OCI-LY7 (cell line): ENCODE measurements around the gene MAB21L3. TPM values are rescaled to one million over a fixed set of nuclear protein-coding genes. Genes with fewer than 3 reads are reported as not detected.

Experiments
- Bru-seq: library from RNA; stranded (reverse); fragments of 400-500 nt; gene quantifications from one replicate; lab custom pipeline; 2021; lab: Mats Ljungman, UMichigan
- BruChase-seq, 2 experiments: library from RNA; stranded (reverse); fragments of 400-500 nt; gene quantifications; one replicate each; lab custom pipeline; 2021; lab: Mats Ljungman, UMichigan
- BruUV-seq: library from RNA; stranded (reverse); fragments of 400-500 nt; replicated peaks from 2 replicates; lab custom pipeline; 2021; lab: Mats Ljungman, UMichigan
- CTCF ChIA-PET: fragments of 300-600 bp; sonication (Branson Sonifier 250); formaldehyde crosslinking; loops from one replicate; lab custom pipeline; 2022; ENCODE audit warnings: antibody characterized with exemption; ENCODE audit not compliant: unreplicated experiment; lab: Charles Lee
- POLR2A ChIA-PET: fragments of 300-600 bp; sonication (Branson Sonifier 250); formaldehyde crosslinking; loops from one replicate; lab custom pipeline; 2022; ENCODE audit warnings: antibody characterized with exemption; lab: Charles Lee
- DNase-seq: peaks from one replicate; pipeline ENCODE4 v3.0.0-alpha.2; 2015; ENCODE audit warnings: low spot score
- H2AFZ ChIP-seq: fragments of 200-600 bp; sonication (generic), shearing (Covaris generic); 2 replicates; pipeline ENCODE4 v1.6.1; 2014; ENCODE audit warnings: mild to moderate bottlenecking, antibody characterized with exemption, low read length, moderate library complexity
- H3K27ac ChIP-seq: fragments of 200-600 bp; sonication (generic); 2 replicates; pipeline ENCODE4 v1.5.1; 2014; ENCODE audit warnings: mixed run types, low read depth, mild to moderate bottlenecking, moderate library complexity, low read length, inconsistent platforms; ENCODE audit not compliant: poor library complexity, severe bottlenecking
- H3K36me3 ChIP-seq: fragments of 200-600 bp; sonication (generic); 2 replicates; pipeline ENCODE4 v1.6.1; 2014; ENCODE audit warnings: mild to moderate bottlenecking, antibody characterized with exemption, low read length, moderate library complexity, mixed read lengths; ENCODE audit not compliant: insufficient read depth
- H3K4me1 ChIP-seq: fragments of 200-600 bp; sonication (generic); 2 replicates; pipeline ENCODE4 v1.5.1; 2014; ENCODE audit warnings: mild to moderate bottlenecking, low read length; ENCODE audit not compliant: insufficient read depth, poor library complexity, severe bottlenecking
- H3K4me2 ChIP-seq: fragments of 200-600 bp; sonication (generic); 2 replicates; pipeline ENCODE4 v1.6.1; 2014; ENCODE audit warnings: mild to moderate bottlenecking, low read length
- H3K4me3 ChIP-seq: fragments of 200-600 bp; sonication (generic); 2 replicates; pipeline ENCODE4 v1.5.1; 2014; ENCODE audit warnings: mild to moderate bottlenecking, low read depth, low read length; ENCODE audit not compliant: poor library complexity, severe bottlenecking
- H3K79me2 ChIP-seq: fragments of 200-600 bp; sonication (generic); 2 replicates; pipeline ENCODE4 v1.6.1; 2016; ENCODE audit warnings: low read depth, mild to moderate bottlenecking, low read length, moderate library complexity, mixed read lengths; ENCODE audit not compliant: insufficient read depth
- H3K9me2 ChIP-seq: fragments of 200-600 bp; sonication (generic); 2 replicates; pipeline ENCODE4 v1.6.1; 2016; ENCODE audit warnings: mild to moderate bottlenecking, low read length, mixed read lengths; ENCODE audit not compliant: insufficient read depth
- H3K9me3 ChIP-seq: fragments of 200-600 bp; sonication (generic); 2 replicates; pipeline ENCODE4 v1.6.1; 2014; ENCODE audit warnings: mild to moderate bottlenecking, mixed run types, low read length, mixed read lengths
- H4K20me1 ChIP-seq: fragments of 200-600 bp; sonication (generic); 2 replicates; pipeline ENCODE4 v1.6.1; 2014; ENCODE audit warnings: mild to moderate bottlenecking, antibody characterized with exemption, low read length, moderate library complexity, mixed read lengths; ENCODE audit not compliant: insufficient read depth
- CTCF ChIP-seq: fragments of 200-600 bp; sonication (generic); conservative IDR thresholded peaks from 2 replicates; pipeline ENCODE4 v1.5.1; 2014; ENCODE audit warnings: mild to moderate bottlenecking, antibody characterized with exemption, low read length, moderate library complexity, mixed read lengths
- EZH2phosphoT487 ChIP-seq: fragments of 200-600 bp; sonication (generic); IDR thresholded peaks from 2 replicates; pipeline ENCODE4 v1.6.1; 2018; ENCODE audit warnings: low read depth, borderline replicate concordance, mild to moderate bottlenecking, mixed run types, antibody characterized with exemption, low read length, moderate library complexity, mixed read lengths
- intact Hi-C: fragments of 100-400 bp; cut with micrococcal nuclease; formaldehyde crosslinking; loops from one replicate; pipeline ENCODE4 v1.10.0; 2022; ENCODE audit not compliant: unreplicated experiment
- long read RNA-seq: library from polyadenylated mRNA; stranded (forward); transcript quantifications from one replicate; pipeline ENCODE4 v2.0.0, GENCODE V29; 2022
- total RNA-seq, 2 experiments: library from RNA; depleted of rRNA in 1 of 2; stranded (reverse); fragments of >200 nt in 1 of 2; shearing (Covaris generic) in 1 of 2; gene quantifications; 2 replicates each; pipeline ENCODE4 v1.2.3, GENCODE V29; 2014 to 2022

The MAB21L3 gene
- total RNA-seq (2014; rRNA removed; shearing (Covaris generic)) (not detected in 2 replicates), total RNA-seq (2022) (not detected in 2 replicates), Bru-seq, nascent RNA (not detected), BruChase-seq, experiment 1, labeled RNA remaining after a 6-hour chase (not detected), BruChase-seq, experiment 2, labeled RNA remaining after a 2-hour chase (not detected)
- long read RNA-seq: 0 reads

DNA sequence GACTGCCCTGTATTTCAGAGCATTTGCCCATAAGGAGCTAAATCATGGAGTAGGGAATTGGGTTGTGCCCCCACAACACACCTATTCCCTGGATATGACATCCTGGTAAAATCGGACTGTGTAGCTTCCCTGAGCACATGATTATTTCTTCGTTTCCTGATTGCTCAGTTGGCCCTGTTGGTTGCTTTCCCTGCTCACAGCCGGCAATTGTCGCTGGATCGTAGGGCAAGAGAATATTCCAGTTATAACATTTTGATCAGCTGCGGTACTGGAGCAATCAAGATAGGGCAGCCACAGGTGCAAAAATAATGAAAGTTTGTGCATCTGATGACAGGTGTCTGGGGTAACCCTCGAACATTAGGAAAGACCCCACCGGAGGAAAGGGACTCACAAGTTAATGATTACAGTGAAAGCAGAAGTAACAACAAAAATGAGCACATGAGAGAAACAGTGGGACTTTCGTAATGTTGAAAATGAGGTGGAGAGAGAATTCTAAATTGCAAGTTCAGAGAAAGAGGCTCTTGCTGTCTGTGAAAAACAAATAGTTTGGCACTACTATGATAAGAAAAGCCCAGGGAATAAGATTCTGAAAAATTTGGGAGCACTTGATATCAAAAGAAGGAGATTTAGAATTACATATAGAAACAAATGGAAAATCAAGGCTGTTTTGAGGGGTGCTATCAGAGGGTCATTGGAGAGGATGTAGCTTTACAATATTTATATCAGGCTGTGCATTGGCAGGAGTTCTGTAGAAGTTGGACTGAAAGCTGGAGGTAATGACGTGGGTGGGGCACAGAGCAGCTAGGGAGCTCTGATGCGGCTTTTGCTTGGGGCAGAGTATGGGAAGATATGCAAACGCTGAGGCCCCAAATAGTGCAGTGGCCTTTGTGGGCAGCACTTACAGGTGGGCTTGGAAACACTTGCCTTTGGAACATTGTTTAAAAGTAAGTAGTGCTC lies at the start of gene MAB21L3:
TSS of gene MAB21L3 (plus strand) at position 833 of the 957 bp plus-strand sequence. CDS start 1,217 bp downstream, outside the sequence.
- intact Hi-C loops: no loop called here
- Histone ChIP-seq H3K9me3 (no peaks in the 10 kb centered on the region), H3K4me3 (no peak within 1 kb of the TSS), H3K9me2 (no peaks in the 10 kb centered on the region), H3K4me2 (no peak within 1 kb of the TSS), H3K27ac (no peak within 1 kb of the TSS), H3K4me1 (no peaks in the 10 kb centered on the region), H3K36me3 (no peaks in the 10 kb centered on the region), H3K79me2 (no peaks in the 10 kb centered on the region), H2AFZ (no peak within 1 kb of the TSS), H4K20me1 (no peaks in the 10 kb centered on the region)
- no peak for DNase-seq
- TF ChIP-seq CTCF: no peak
- no peak for TF ChIP-seq EZH2phosphoT487
- ChIA-PET POLR2A (no interaction called here), CTCF (no interaction called here)
- no TSS peak for BruUV-seq

DNA sequence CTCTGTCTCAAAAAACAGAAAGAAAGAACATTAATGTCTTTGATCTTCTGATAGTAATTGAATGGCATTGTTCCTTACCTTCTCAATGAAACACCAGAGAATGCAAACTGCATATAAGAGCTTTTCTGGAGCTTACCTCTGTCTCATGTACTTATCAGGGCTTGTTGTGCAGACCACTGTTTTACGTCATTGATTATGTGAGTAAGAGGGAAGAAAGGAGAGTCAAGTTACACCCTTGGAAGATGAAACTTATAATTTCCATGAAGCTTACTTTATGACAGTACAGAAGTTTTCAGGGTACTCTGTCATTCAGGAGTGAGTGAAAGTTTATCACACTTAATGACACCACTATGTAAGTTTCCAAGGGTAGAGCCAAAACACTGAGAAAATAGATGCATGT lies 49.0 kb upstream of the MAB21L3 start:
- Histone ChIP-seq H4K20me1 (no peaks in the 10 kb centered on the region), H3K4me1 (no peaks in the 10 kb centered on the region), H3K27ac (no peak overlapping the region), H3K4me2 (no peak overlapping the region), H3K9me2 (no peaks in the 10 kb centered on the region), H3K36me3 (no peaks in the 10 kb centered on the region), H3K9me3 (no peaks in the 10 kb centered on the region), H2AFZ (no peak overlapping the region), H3K4me3 (no peak overlapping the region), H3K79me2 (no peaks in the 10 kb centered on the region)
- intact Hi-C loops: no loop called here
- BruUV-seq: no TSS peak
- no peak for DNase-seq
- ChIA-PET POLR2A (interaction anchor here (0.7 kb wide), 1 partner anchor 998 kb away, joined by 5 read pairs; no protein-coding TSS in a partner anchor), CTCF (interaction anchor here (0.5 kb wide), 1 partner anchor 1556 kb away, joined by 3 read pairs; no protein-coding TSS in a partner anchor)
- no peak for TF ChIP-seq CTCF
- TF ChIP-seq EZH2phosphoT487: no peak
